Measurements from ENCODE around the gene FN3K.

The FN3K gene

GRCh38 chr17:82795615-82796014 lies 60.2 kb downstream of the FN3K start:
- Histone ChIP-seq H3K27ac (ENCODE audit: extremely low read depth, low read depth, low read length) (no peak overlapping the region), H3K4me3 (ENCODE audit: low read depth, low read length) (no peak overlapping the region), H3K9me3 (ENCODE audit: control insufficient read depth, insufficient read depth, low read depth, low read length) (no peaks in the 10 kb centered on the region), H3K4me1 (ENCODE audit: control insufficient read depth, insufficient read depth, low read length) (no peaks in the 10 kb centered on the region), H3K36me3 (ENCODE audit: control insufficient read depth in 2 of 2, insufficient read depth in 1 of 2, low read length in 2 of 2) (peaks cover 10 to 26% of the 10 kb centered on the region in 2 experiments; a peak in 2 of 3 replicates)
- CTCF ChIA-PET: no interaction called here
- POLR2A ChIA-PET: no interaction called here
- no peak for TF ChIP-seq GLIS1 (tag by site-specific recombination; IDR thresholded peaks at IDR 0.05)
- no peak for TF ChIP-seq ZNF48 (tag by site-specific recombination; IDR thresholded peaks at IDR 0.05)
- no peak for TF ChIP-seq ZBTB48 (tag by site-specific recombination; IDR thresholded peaks at IDR 0.05)
- TF ChIP-seq EGR2 (tag by site-specific recombination; IDR thresholded peaks at IDR 0.05; ENCODE audit: low read depth): no peak
- no peak for TF ChIP-seq ZNF423 (tag by site-specific recombination; IDR thresholded peaks at IDR 0.05)
- no peak for TF ChIP-seq ZNF37A (tag by site-specific recombination; IDR thresholded peaks at IDR 0.05)
- TF ChIP-seq ZNF776 (tag by site-specific recombination; IDR thresholded peaks at IDR 0.05; ENCODE audit: borderline replicate concordance): no peak
- no peak for TF ChIP-seq ZNF292 (tag by site-specific recombination; IDR thresholded peaks at IDR 0.05; ENCODE audit: borderline replicate concordance, low read depth)
- TF ChIP-seq ZNF670 (tag by site-specific recombination; IDR thresholded peaks at IDR 0.05; ENCODE audit: low read depth): no peak
- TF ChIP-seq, protein P1, sequence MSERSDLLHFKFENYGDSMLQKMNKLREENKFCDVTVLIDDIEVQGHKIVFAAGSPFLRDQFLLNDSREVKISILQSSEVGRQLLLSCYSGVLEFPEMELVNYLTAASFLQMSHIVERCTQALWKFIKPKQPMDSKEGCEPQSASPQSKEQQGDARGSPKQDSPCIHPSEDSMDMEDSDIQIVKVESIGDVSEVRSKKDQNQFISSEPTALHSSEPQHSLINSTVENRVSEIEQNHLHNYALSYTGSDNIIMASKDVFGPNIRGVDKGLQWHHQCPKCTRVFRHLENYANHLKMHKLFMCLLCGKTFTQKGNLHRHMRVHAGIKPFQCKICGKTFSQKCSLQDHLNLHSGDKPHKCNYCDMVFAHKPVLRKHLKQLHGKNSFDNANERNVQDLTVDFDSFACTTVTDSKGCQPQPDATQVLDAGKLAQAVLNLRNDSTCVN (tag by site-specific recombination; optimal IDR thresholded peaks at IDR 0.05): no peak
- TF ChIP-seq ZNF677 (tag by site-specific recombination; IDR thresholded peaks at IDR 0.05): no peak
- no peak for TF ChIP-seq ZBTB8A (tag by site-specific recombination; IDR thresholded peaks at IDR 0.05)
- no peak for TF ChIP-seq ZNF404 (tag by site-specific recombination; IDR thresholded peaks at IDR 0.05)
- TF ChIP-seq ZNF701 (tag by site-specific recombination; IDR thresholded peaks at IDR 0.05): no peak

GRCh38 chr17:82797061-82797460 lies 61.6 kb downstream of the FN3K start:
- Histone ChIP-seq H3K36me3 (ENCODE audit: control insufficient read depth in 2 of 2, insufficient read depth in 1 of 2, low read length in 2 of 2) (peaks cover 10 to 35% of the 10 kb centered on the region in 2 experiments; a peak in 2 of 3 replicates), H3K27ac (ENCODE audit: extremely low read depth, low read depth, low read length) (no peak overlapping the region), H3K9me3 (ENCODE audit: control insufficient read depth, insufficient read depth, low read depth, low read length) (no peaks in the 10 kb centered on the region), H3K4me3 (ENCODE audit: low read depth, low read length) (no peak overlapping the region), H3K4me1 (ENCODE audit: control insufficient read depth, insufficient read depth, low read length) (no peaks in the 10 kb centered on the region)
- TF ChIP-seq ZNF223 (tag by site-specific recombination; IDR thresholded peaks at IDR 0.05) (no peak), ZNF624 (tag by site-specific recombination; IDR thresholded peaks at IDR 0.05) (no peak), ZSCAN23 (tag by site-specific recombination; IDR thresholded peaks at IDR 0.05) (no peak), ZNF629 (tag by site-specific recombination; IDR thresholded peaks at IDR 0.05) (no peak), ZNF596 (tag by site-specific recombination; IDR thresholded peaks at IDR 0.05) (no peak), ZFHX2 (tag by site-specific recombination; conservative IDR thresholded peaks at IDR 0.05) (no peak), ZNF426 (tag by site-specific recombination; IDR thresholded peaks at IDR 0.05) (no peak), ZNF518A (tag by site-specific recombination; conservative IDR thresholded peaks at IDR 0.05; ENCODE audit: low read depth) (no peak), ZNF488 (tag by site-specific recombination; IDR thresholded peaks at IDR 0.05) (no peak), KLF9 (tag by site-specific recombination; IDR thresholded peaks at IDR 0.05; ENCODE audit: low read depth) (no peak), ZNF280C (tag by site-specific recombination; IDR thresholded peaks at IDR 0.05) (no peak)
- TF ChIP-seq, protein P2, sequence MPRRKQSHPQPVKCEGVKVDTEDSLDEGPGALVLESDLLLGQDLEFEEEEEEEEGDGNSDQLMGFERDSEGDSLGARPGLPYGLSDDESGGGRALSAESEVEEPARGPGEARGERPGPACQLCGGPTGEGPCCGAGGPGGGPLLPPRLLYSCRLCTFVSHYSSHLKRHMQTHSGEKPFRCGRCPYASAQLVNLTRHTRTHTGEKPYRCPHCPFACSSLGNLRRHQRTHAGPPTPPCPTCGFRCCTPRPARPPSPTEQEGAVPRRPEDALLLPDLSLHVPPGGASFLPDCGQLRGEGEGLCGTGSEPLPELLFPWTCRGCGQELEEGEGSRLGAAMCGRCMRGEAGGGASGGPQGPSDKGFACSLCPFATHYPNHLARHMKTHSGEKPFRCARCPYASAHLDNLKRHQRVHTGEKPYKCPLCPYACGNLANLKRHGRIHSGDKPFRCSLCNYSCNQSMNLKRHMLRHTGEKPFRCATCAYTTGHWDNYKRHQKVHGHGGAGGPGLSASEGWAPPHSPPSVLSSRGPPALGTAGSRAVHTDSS (tag by site-specific recombination; IDR thresholded peaks at IDR 0.05): no peak
- CTCF ChIA-PET: no interaction called here
- POLR2A ChIA-PET: no interaction called here

All from HEK293 (cell line).